HG03558 (cell line): ENCODE results near the gene SS18L1.
A peak's percentile ranks its signal among the peaks of the same experiment; 100 is the strongest.
"Not testable (repeated sequence)": the region's sequence is repeated elsewhere in the genome, so short reads cannot be mapped to it uniquely, and the experiment has no call there.

Experiments
- ATAC-seq: cut with Tn5 transposase; IDR thresholded peaks from one replicate; pipeline ENCODE4 v1.9.1; 2021; ENCODE audit warnings: moderate number of reproducible peaks; ENCODE audit not compliant: unreplicated experiment; ENCODE audit errors: extremely low read depth

SS18L1 gene

DNA sequence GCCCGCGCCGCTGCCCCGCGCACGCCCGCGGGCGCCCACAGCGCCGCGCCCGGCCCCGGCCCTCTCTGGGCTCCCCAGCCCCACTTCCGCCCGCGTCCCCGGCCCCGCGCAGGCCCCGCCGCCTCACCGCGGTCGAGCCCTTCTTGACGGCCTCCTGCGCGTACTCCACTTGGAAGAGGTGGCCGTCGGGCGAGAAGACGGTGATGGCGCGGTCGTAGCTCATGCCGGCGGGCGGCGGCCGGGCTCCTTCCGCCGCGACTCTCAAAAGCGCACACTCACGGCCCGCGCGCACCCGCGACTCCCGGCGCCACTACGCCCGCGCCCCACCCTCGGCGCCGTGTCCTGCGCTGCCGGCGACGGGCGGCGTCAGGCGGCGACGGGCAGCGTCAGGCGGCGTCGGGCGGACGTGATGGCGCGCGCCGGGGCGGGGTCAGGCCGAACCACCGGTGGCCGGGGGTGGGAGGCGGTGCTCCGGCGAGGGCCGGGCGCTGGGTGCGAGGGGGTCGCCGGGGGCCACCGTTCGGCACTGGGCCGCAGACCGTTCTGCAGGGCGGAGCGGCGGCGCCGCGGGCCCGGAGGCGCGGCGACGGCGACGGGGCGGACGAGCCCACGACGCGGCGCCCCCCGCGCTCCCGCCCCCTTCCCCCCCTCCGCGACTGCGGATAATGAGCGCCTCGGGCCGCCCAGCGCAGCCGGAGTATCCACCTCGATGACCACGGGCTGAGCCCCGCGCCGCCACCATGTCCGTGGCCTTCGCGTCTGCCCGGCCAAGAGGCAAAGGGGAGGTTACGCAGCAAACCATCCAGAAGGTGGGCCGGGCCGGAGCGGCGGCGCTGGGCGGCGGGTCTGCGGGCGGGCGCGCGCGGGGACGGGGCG lies at the start of gene SS18L1, which contains the start of gene PSMA7:
SS18L1 (plus strand) TSS at position 689 of the 876 bp plus-strand sequence; CDS start at position 741, 52 bp downstream.
PSMA7 (minus strand) TSS at position 314 of the 876 bp plus-strand sequence; CDS start at position 223, 91 bp downstream.
- peak; percentile 56 for ATAC-seq

DNA sequence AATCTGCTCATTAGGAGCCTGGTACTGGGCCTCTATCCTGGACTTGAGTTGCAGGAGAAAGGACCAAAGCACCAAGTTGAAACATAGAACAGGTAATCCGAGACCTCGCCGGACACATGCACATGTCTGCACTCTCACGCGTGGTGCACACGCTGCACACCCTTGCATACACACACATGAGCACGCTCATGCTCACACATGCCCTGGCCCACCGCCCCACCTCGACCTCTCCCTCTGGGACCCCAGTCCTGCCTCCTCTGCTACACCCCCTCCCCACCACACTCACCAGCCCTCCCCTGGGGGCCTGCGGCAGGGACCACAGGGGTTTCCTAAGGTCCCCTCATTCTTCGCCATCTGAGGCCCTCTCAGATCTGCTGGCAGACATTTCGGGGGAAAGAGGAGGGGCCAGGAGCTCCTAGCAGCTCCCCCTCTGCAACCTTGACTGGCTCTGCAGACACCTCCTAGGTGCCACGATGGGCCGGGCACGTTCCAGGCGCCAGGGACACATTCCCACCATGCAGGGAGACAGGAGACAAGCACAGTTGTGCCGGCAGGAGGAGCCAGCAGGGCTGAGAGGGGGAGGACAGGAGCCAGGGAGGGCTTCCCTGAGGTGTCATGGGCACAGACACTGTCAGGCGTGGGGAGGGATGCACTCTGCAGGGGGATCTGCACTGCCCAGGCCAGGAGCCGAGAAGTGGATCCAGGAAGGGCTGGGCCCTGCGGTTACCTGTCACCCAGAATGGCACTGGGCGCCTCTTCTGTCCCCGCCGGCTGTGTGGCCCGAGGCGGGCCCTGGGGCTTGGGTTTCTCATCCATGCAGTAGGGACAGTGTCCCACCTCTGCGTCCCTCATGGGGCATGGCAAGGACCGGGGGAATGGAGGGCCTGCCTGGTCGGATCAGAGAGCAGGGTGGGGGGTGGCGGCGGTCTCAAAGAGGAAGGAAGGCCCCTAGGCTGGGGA lies 46.9 kb upstream of the SS18L1 start:
- ATAC-seq, result no peak

GRCh38 chr20:62097881-62098407 lies 45.6 kb upstream of the SS18L1 start:
- no peak for ATAC-seq

DNA sequence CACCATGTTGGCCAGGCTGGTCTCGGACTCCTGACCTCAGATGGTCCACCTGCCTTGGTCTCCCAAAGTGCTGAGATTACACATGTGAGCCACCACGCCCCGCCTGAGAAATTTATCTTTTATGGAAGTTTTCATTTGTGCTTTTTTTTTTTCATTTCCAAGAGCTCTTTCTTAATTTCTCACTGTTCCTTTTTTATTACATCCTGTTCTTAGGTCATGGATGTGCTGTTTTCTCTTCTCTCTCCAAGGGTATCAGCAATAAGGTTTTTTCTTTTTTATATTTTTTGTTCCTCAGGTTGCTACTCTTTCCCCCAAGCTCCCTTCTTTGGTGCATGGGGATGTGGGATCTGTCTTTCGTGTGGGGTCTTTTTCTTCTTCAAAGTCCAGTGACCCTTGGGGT lies 42.5 kb upstream of the SS18L1 start:
- no peak for ATAC-seq

DNA sequence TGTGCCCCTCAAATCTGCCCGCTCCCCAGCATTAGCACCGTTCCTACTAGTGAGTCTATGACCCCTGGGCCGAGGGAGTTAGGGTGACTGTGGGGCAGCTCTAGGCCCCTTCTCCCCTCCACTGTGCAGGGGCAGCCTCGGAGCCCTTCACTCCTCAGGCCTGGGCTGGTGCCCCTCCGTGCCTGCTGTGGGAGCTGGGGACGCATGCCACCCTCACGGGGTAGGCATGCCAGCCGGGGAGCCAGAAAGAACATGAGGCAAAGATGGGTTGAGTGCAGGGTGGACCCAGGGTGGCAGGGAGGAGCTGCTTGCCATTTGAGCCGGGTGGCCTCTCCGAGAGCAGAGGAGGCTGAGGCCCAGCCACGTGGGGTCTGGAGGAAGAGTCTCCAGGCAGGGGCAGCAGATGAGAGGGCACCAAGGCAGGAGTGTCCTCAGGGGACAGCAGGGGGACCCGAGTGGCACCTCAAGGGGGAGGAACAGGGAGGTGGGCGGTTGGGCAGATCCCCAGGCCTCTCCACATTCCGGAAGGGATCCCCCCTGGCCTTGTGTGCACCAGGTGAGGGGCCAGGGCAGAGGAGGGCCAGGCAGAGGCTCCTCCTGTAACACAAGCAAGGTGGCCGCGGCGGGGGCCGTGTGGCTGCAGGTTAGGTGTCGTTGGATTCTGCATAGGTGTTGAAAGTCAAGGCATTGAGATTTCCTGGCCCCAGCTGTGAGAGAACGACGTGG lies 39.9 kb upstream of the SS18L1 start:
- ATAC-seq, result no peak

- no peak for ATAC-seq
Observed at GRCh38 chr20:62104234-62104789, 39.3 kb upstream of the SS18L1 start.

- no peak for ATAC-seq
Observed at GRCh38 chr20:62104791-62105345, 38.7 kb upstream of the SS18L1 start.

DNA sequence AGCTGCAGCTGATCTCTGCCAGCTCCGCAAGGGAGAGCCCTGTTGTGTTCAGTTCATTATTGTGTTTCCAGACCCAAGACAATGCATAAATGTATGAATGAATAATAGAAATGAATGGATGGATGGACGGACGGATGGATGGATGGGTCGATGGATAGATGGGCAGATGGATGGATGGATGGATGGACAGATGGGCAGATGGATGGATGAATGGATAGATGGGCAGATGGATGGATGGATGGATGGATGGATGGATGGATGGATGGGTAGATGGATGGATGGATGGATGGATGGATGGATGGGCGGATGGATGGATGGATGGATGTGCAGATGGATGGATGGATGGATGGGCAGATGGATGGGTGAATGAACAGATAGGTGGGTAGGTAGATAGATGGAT lies 38.0 kb upstream of the SS18L1 start:
- no peak for ATAC-seq

DNA sequence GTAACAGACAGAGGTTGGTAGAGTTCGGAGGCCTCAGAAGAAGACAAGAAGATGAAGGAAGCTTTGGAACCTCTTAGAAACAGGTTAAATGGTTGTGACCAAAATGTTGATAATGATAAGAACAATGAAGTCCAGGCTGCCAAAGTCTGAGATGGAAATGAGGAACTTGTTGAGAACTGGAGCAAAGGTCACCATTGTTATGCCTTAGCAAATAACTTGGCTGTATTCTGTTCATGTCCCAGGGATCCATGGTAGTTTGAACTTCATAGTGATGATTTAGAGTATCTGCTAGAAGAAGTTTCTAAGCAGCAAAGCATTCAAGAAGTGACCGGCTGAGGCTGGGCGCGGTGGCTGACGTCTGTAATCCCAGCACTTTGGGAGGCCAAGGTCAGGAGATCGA lies 32.4 kb upstream of the SS18L1 start:
- ATAC-seq, result no peak

GRCh38 chr20:62112368-62112767 lies 31.2 kb upstream of the SS18L1 start:
- no peak for ATAC-seq

DNA sequence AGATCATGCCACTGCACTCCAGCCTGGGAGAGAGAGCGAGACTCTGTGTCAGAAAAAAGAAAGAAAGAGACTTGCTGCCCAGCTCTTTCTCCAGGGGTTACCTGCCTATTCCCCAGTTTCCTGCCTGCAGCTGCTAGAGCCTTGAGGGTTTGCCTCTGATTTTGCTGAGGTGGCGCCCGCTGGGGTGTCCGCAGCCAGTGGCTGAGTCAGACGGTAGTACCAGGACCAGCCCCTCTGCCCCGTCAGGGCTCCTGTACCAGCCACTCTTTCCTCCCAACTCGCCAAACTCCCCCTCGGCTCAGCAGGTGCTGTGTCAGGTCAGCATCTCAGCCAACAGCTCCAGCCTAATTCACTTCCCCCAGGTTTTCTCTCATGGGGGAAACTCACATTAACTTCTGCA lies 28.7 kb upstream of the SS18L1 start:
- no peak for ATAC-seq

GRCh38 chr20:62115800-62116407 lies 27.7 kb upstream of the SS18L1 start:
- ATAC-seq, result not testable (repeated sequence)

- ATAC-seq, result no peak
Observed at GRCh38 chr20:62116558-62117361, 26.8 kb upstream of the SS18L1 start.

- no peak for ATAC-seq
Observed at GRCh38 chr20:62117362-62117646, 26.3 kb upstream of the SS18L1 start.

DNA sequence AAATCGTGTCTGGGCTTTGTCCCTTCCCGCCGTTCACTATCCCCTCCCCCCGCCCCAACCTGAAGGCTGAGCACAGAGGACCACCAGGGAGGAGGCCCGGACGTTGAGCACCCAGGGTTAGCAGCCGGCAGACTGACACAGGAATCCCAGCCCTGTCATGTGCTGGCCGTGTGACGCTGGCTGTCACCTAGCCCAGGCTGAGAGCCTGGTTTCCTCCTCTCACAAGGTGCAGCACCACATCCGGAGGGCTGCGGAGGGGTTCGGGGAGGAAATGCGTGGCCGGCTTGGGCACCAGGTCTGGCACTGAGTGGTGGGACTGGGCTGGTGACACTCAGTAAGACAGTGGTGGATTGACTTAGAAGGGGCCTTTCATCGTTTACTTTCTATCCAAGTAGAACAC lies 25.9 kb upstream of the SS18L1 start:
- no peak for ATAC-seq

DNA sequence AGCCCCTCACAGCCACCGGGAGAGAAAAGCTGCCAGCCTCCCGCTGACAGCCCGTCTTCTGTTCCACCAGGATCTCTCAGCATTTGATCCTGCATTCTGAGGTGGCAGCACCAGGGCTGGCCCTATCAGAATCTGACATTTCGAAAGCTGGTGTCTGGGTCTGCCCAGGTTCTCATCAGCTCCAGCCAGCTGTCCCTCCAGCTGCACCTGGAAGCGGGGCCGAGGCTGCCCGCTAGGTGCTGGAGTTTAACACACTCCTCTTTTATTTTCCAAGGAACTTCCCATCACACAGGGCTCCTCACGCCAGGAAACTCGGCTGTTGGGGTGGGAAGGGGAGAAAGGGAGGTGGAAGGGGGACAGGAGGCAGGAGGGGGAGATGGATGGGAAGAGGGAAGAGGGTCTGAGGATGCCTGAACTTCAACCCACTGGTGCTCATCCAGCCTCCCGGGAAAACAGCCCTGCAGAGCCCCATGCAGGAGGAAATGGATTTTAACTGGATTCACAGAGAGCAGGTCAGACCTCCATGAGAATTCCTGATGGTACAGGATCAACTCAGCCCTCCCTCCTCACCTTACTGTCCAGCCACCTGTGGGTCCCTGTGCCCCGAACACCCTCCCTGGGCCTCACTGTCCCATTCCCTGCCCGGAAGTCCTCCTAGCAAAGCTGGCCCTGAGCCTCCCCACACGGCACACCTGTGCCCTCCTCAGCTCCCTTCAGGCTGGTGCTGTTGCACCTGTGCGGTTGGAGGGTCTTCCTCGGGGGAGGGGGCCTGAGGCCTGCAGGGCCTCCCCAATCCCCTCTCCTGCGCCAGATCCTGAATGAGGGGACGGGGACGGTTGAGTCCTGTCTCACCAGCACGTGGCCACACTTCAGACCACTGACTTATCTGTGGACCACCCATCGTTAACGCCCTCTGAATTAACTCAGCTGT lies 25.2 kb upstream of the SS18L1 start:
- ATAC-seq, result no peak

- no peak for ATAC-seq
Observed at GRCh38 chr20:62119115-62119514, 24.5 kb upstream of the SS18L1 start.
